ENCODE data around the gene AQP11. TPM values are rescaled to one million over a fixed set of nuclear protein-coding genes. Genes with fewer than 3 reads are reported as not detected.

The AQP11 gene
- polyA plus RNA-seq, 1 of the 3 experiments (the other 2 are of a cell fraction), result 1.8 TPM

GRCh38 chr11:77560605-77561004 is 29.1 kb upstream of the AQP11 start:
- H4K20me1 ChIP-seq (ENCODE audit: insufficient read depth), result no peaks in the 10 kb centered on the region
- H3K9me2 ChIP-seq, result no peaks in the 10 kb centered on the region
- no peaks in the 10 kb centered on the region; the same call in 1 of the 2 replicates for H3K9me3 ChIP-seq
- no peak for DNase-seq
- WGBS (ENCODE audit: low lambda C conversion rate), result 72% methylated on average over 2 of the region's 2 CpGs
- no peaks in the 10 kb centered on the region for H3K36me3 ChIP-seq (replicated peaks in 1 of 2; ENCODE audit: control insufficient read depth in 1 of 2, insufficient read depth in 2 of 2, low read length in 1 of 2)
- no peak for TF ChIP-seq NFIC (IDR thresholded peaks at IDR 0.05; ENCODE audit: borderline replicate concordance)
- TF ChIP-seq JUND (IDR thresholded peaks at IDR 0.05), result peak; percentile 66
- TF ChIP-seq FOSL2 (IDR thresholded peaks at IDR 0.05; ENCODE audit: borderline replicate concordance, low read depth), result peak; percentile 49; the same call in 1 of the 2 replicates
- peak; percentile 55 for TF ChIP-seq TCF12 (IDR thresholded peaks at IDR 0.05)
- ChIA-PET POLR2A (no interaction called here), CTCF (interaction anchor here (1.1 to 3.1 kb wide), 4 partner anchors 12 to 469 kb away, joined by 3 to 14 read pairs (median 4); no protein-coding TSS in a partner anchor)
- H3K9ac ChIP-seq, result no peak overlapping the region
- peak overlapping the region in 1 of 2 experiments; percentile 55; a peak in 2 of 4 replicates for H3K27ac ChIP-seq (ENCODE audit: low read depth in 2 of 2, low read length in 1 of 2)
- H3K4me1 ChIP-seq (ENCODE audit: control insufficient read depth in 1 of 2, insufficient read depth in 2 of 2, low read depth in 1 of 2, low read length in 1 of 2), result peaks cover 0 to 4% of the 10 kb centered on the region in 2 experiments; a peak in 1 of 4 replicates
- no peaks in the 10 kb centered on the region for H3K79me2 ChIP-seq (ENCODE audit: insufficient read depth)
- no peaks in the 10 kb centered on the region for H3K27me3 ChIP-seq (ENCODE audit: insufficient read depth)
- H3F3A ChIP-seq (replicated peaks; ENCODE audit: insufficient read depth), result no peaks in the 10 kb centered on the region
- H3K4me2 ChIP-seq, result no peak overlapping the region
- H2AFZ ChIP-seq (ENCODE audit: low read depth), result no peak overlapping the region
- H3K4me3 ChIP-seq (ENCODE audit: low read depth in 2 of 2, low read length in 1 of 2), result no peak overlapping the region

GRCh38 chr11:77561257-77561656 is 28.5 kb upstream of the AQP11 start:
- Histone ChIP-seq H3F3A (replicated peaks; ENCODE audit: insufficient read depth) (no peaks in the 10 kb centered on the region), H3K9me2 (no peaks in the 10 kb centered on the region), H3K36me3 (replicated peaks in 1 of 2; ENCODE audit: control insufficient read depth in 1 of 2, insufficient read depth in 2 of 2, low read length in 1 of 2) (no peaks in the 10 kb centered on the region), H3K4me2 (no peak overlapping the region), H3K27ac (ENCODE audit: low read depth in 2 of 2, low read length in 1 of 2) (no peak overlapping the region), H2AFZ (ENCODE audit: low read depth) (no peak overlapping the region), H3K27me3 (ENCODE audit: insufficient read depth) (no peaks in the 10 kb centered on the region), H3K9me3 (no peaks in the 10 kb centered on the region; the same call in 1 of the 2 replicates), H3K4me1 (ENCODE audit: control insufficient read depth in 1 of 2, insufficient read depth in 2 of 2, low read depth in 1 of 2, low read length in 1 of 2) (peaks cover 0 to 4% of the 10 kb centered on the region in 2 experiments; a peak in 1 of 4 replicates), H3K79me2 (ENCODE audit: insufficient read depth) (no peaks in the 10 kb centered on the region), H3K4me3 (ENCODE audit: low read depth in 2 of 2, low read length in 1 of 2) (no peak overlapping the region), H3K9ac (no peak overlapping the region), H4K20me1 (ENCODE audit: insufficient read depth) (no peaks in the 10 kb centered on the region)
- TF ChIP-seq FOSL2 (IDR thresholded peaks at IDR 0.05; ENCODE audit: borderline replicate concordance, low read depth), result no peak
- no peak for TF ChIP-seq IRF3 (IDR thresholded peaks at IDR 0.05; ENCODE audit: low read depth, low read length)
- TF ChIP-seq SIN3A (IDR thresholded peaks at IDR 0.05; ENCODE audit: borderline replicate concordance, low read depth, low read length), result no peak
- TF ChIP-seq SMC3 (IDR thresholded peaks at IDR 0.05; ENCODE audit: low read depth, low read length), result no peak
- no peak for TF ChIP-seq EZH2phosphoT487 (IDR thresholded peaks at IDR 0.05; ENCODE audit: borderline replicate concordance, low read depth)
- no peak for TF ChIP-seq RXRA (IDR thresholded peaks at IDR 0.05; ENCODE audit: borderline replicate concordance, low read depth)
- no peak for TF ChIP-seq NRF1 (IDR thresholded peaks at IDR 0.05; ENCODE audit: low read depth, low read length)
- no peak for TF ChIP-seq FOXJ3 (CRISPR knock-in tag; IDR thresholded peaks at IDR 0.05)
- no peak for TF ChIP-seq MAX (IDR thresholded peaks at IDR 0.05; ENCODE audit: low read depth)
- TF ChIP-seq ZBTB33 (IDR thresholded peaks at IDR 0.05; ENCODE audit: borderline replicate concordance, low read depth), result no peak
- no peak for TF ChIP-seq ELF1 (IDR thresholded peaks at IDR 0.05)
- TF ChIP-seq TCF12 (IDR thresholded peaks at IDR 0.05), result no peak
- POLR2A ChIA-PET, result no interaction called here
- no peak for DNase-seq
- WGBS (ENCODE audit: low lambda C conversion rate), result 100% methylated on average over 1 of the region's 1 CpG
- CTCF ChIA-PET, result interaction anchor here (1.0 to 3.1 kb wide), 5 partner anchors 13 to 522 kb away, joined by 3 to 14 read pairs (median 3); no protein-coding TSS in a partner anchor
